NCI-H1694 (cell line): Measurements from ENCODE around the gene GNB4.

ENCODE experiments used
- DNase-seq: peaks from one replicate; lab custom pipeline; 2025; lab: John Stamatoyannopoulos, UW

Gene GNB4

GRCh38 chr3:179436517-179436916, 14.8 kb downstream of the GNB4 start:
- DNase-seq, result no peak

DNA sequence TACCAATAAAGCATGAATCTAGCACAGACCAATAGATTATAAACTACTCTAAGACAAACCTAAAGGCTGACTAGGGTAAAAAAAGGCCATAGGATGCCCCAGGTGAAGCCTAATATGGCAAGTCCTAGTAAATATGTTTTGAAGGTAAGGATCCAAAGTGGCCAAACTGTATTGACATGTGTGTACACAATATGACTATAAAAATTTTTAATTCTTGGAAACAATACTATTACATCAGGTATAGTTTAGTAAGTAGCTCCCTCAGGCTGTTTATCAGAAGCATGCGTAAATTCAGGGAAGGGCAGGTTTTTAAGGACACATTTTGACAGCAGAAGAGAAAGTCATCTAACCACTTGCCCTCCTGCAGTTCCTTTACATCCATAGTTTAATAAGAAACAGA, 18.8 kb downstream of the GNB4 start:
- DNase-seq, result no peak

DNA sequence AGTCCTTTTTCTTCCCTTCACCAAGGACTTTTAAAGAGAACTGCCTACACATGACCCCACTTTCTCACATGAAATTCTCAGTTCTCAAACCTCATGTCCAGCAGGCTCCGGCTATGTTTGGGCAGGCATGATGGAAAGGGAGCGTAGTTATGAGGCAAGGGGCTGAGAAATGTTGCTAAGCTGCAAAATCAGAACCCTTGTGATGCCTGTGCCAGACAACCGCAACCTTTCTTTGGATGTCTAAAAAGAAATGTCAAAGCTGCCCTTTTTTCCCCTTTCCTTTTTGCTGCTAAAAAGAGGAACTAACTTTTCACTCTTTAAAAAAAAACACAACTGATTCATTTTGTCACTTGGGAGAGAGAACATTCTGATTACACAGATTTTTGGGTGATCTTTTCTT, 19.2 kb downstream of the GNB4 start:
- no peak for DNase-seq

GRCh38 chr3:179430277-179430870, 20.9 kb downstream of the GNB4 start:
- no peak for DNase-seq

- no peak for DNase-seq
Measured at GRCh38 chr3:179428876-179429548, 22.3 kb downstream of the GNB4 start.

DNA sequence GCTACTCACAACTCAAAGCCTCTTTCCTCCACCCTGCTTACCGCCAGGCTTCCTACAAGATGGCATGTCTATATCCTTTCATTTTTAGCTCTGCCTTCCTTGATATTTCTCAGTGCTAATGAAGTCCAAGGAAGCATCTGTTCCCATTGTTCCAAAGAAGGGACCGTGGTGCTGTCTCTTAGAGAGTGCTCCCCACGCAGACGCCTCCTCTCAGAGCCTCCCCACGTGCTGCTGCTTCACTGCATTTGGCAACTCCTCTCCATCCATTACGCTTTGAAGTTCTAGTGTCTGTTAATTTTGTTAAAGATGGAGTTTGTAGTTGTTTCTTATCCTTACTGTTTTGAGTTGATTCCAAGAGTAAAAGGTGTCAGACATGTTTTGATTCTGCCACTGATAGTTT, 26.2 kb downstream of the GNB4 start:
- no peak for DNase-seq

DNA sequence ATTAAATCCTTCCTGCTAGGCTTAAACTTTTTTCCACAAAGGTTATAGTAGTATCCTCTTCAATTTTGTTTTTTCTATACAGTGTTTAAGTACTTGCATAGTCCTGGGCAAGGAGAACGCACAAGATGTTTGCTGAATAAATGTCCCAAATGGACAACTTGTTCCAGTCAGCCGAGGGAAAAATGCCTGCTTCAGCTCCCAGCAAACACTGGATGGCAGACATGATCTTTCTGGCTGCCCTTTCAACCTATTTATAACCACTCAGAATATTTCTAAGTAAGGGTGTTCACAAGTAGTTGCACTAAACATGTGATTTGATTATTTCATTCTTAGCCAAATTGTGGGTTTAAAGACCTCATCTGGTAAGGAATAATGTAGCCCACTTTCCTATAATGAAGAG, 29.8 kb downstream of the GNB4 start:
- DNase-seq, result no peak

DNA sequence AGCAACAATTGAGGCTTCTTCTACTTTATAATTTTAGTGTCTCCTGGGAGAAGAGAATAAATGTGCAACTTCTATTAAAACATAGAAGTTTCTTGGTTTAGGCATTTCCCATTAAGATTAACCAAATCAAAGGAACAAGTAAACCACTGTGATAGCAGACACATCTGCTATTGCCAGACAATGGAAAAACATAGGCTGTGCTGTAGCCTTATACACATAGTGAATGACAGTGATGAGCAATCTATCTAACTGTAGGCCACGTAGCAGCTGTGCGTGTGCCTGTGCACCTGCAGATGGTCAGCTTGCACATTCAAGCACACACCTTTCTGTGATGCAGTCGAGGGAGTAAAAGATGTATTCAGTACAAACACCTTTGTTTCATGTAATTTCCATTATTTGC, 32.7 kb downstream of the GNB4 start:
- no peak for DNase-seq

DNA sequence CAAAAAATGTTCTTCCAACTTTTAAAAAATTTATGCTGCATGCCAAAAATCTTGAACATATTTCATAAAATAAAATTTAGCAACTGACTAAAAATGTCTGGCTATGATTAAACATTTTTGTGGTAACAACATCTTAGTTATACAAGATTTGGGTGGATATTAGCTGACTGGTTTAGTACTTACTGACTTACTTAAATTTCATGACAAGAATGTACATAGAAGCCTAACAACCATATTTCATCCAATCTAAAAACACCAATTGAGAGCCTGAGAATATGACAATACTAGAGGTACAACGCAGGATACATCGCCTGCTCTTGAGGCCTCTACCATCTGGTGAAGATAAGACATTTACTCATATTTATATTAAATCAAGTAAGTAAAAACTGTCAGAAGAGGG, 34.6 kb downstream of the GNB4 start:
- no peak for DNase-seq

DNA sequence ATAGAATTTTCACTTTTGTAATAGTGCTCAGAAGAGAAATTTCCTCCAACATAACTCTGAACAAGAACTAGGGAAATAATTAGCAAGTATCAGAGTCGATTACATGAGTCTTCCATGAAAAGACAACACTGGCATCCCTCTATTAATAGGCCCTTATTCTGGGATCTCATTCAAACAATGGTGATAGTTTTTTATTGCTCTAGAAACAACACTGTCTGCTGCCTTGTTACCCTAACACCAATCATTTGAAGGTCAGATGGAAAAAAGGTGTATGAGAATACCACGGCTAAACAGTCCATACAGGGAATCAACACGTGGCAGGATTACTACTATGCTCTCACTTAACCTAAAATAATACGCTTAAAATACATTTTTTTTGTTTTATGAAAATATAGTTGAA, 35.9 kb downstream of the GNB4 start:
- no peak for DNase-seq

DNA sequence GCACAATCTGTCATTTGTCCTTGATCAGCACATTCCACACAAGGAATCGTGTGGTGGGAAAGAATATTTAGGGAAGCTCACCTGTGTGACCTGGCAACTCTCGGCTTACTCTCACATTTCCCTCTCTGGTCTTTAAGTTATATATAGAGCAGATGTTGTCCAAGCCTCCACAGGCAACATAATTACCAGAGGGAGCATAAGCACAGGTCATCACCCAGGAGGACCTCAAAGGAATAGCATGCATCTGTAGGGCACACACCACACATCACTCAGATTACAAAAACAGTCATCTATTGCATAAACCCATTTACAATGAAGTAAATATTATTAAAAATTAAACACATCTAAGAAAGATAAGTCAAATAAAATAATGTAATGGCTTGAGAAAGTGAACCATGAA, 36.5 kb downstream of the GNB4 start:
- no peak for DNase-seq

DNA sequence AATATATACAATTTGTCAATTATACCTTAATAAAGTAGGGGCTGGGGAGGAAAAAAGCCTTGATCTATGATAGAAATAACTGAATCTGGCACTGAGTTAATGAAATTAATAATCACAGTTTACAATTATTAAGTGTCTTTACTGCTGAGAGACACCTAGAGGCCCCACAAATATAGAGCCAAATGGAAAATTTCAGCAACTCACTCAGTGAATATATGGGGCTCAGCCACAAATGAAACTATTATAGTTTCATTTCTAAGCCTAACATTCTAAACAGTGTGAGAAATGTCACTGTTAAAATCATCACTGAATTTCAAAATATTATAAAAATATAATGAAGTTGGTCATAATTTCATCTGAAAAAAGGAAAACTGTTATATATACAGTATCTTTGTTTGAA, 40.3 kb downstream of the GNB4 start:
- DNase-seq, result no peak

- DNase-seq, result no peak
Measured at GRCh38 chr3:179410331-179410730, 40.9 kb downstream of the GNB4 start.

DNA sequence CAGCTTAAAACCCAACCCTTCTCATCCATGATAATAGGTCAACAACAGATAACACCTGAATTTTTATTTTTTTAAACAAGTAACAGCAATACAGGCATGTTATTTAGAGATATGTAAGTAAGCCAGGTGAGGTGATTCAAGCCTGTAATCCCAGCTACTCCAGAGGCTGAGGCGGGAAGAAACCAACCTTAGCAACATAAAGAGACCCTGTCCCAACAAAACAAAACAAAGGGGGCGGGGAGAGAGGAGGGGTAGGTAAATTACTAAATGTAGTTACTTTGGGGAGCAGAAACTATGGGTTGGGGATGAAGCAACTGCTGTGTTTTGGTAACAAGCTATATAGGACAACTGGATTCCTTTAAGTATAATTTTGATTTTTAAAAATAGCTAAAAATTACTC, 47.0 kb downstream of the GNB4 start:
- no peak for DNase-seq

DNA sequence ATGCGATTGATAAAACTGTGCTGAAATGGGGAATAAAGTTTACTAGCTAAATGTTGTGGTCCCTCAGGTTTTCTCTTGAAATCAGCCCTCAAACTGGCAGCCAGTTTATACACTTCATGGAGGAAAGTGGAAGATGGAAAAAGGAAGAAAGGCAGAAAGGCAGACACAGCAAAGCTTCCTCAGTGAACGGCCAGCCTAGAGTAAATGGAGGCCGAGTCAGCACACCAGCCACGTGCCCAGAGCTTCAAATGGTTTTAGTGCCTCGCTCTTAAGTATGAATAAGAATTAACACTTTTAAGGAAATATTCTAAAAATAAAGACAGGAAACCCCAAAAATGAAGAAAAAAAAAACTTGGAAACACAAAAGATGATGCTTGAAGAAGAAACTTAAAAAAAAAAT, 48.3 kb downstream of the GNB4 start:
- DNase-seq, result no peak

DNA sequence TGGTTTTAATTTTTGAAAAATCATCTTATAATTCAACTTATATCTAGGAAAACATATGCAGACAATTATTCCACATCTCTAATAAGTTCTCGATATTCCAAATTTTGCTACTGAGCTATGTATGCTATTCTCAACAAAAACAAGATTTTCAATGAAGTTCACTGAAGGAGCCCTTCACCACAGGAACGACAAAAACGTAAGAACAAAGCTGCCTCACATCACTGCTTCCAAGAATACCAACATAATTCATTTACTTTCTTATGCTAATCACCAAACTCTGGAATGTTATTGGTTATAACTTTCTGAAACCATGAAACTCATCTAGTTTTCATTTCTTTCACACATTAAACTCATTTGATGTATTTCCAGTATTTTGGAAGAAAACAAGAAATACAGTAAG, 49.7 kb downstream of the GNB4 start:
- no peak for DNase-seq

- no peak for DNase-seq
Measured at GRCh38 chr3:179398574-179399231, 52.6 kb downstream of the GNB4 start.

GRCh38 chr3:179391906-179392305, 59.4 kb downstream of the GNB4 start:
- DNase-seq, result no peak

GRCh38 chr3:179376474-179376873, 74.8 kb downstream of the GNB4 start:
- DNase-seq, result no peak

- no peak for DNase-seq
Measured at GRCh38 chr3:179375091-179375999, 75.9 kb downstream of the GNB4 start.

GRCh38 chr3:179373938-179374337, 77.3 kb downstream of the GNB4 start:
- DNase-seq, result no peak

DNA sequence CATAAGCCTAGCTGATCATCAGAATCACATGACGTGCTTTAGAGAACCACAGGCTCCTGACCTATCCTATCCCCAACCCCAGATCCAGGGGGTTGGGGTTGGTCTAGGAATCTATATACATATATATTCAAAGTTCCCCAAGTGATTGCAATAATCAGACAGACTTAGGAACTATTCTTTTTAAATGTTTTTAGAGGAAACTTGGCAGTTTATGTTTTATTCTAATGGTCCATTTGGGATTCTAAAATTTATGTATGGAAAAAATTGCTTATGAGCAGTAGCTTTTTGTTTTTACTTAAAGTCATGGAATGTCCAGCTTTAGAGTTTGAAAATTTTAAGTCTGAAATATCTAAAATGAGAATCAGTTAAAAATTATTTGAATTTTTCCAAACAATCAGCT, 81.6 kb downstream of the GNB4 start:
- DNase-seq, result no peak

GRCh38 chr3:179363332-179363731, 87.9 kb downstream of the GNB4 start:
- DNase-seq, result no peak
